Measurements from ENCODE around the gene SLC46A3.

The SLC46A3 gene

DNA sequence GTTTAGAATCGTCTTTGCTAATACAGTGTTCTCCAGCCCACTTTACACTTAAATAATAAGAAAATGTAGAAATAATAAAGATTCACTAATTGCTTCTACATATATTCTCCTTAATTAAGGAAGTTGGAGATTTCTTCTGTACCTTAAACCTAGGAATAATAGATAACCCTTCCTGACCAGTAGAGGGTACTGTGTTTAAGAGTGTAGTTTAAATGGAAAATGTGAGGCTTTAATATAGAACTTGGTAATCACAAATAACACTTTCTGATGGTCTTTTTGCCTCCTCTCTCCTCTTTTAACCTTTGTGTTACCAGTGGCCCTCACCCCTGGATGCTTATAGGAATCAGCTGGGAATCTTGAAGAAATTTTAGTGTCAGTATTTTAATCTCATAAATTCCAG lies 39.1 kb downstream of the SLC46A3 start:
- FAIRE-seq, result peak; percentile 93

DNA sequence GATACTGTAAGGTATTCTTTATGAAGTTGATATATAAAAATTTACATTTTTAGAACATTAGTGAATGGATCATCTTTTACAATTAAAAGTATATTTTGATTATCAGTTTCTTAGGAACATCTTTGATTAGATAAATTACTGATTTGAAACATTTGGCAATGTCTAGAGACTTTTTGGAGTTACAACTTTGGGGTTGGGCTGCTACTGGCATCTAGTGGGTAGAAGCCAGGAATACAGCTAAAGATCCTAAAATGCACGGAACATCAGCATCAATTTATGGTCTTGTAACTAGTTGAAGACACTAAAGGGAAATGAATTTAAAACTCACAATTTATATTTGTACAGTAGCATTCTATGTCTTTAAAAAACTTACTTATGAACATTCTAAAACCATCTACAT lies 40.0 kb downstream of the SLC46A3 start:
- FAIRE-seq, result peak; percentile 86

DNA sequence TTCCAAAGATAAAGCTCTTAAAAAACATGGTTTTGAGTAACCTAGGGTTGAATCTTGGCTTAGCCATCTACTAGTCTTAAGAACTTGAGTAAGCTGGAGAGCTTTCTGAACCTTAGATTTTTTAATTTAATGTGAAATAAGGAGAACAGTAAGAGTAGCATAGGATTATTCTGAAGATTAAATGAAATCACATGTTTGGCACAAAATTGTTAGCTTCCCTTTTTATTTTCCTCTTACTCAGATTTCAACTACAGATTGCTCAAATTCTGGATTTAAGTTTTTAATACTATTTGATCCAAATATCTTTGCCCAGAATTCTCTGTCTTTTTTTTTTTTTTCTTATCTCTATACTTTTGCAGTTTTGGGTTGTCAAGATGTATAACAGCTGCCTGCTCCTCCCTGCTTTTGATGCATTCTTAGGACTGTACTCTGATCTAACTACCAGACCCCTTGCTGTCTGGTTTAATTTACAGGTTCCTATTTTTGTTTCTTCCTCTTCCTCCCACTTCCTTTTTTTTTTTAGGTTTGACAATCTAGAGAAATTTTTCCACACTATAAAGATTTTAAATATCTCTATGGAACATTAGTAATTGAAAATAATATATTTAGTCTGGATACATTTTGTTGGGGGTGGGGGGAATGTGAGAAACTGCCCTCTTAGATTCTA lies 47.5 kb downstream of the SLC46A3 start:
- FAIRE-seq, result no peak

GRCh38 chr13:28666897-28667488 lies 51.8 kb downstream of the SLC46A3 start:
- no peak for FAIRE-seq

DNA sequence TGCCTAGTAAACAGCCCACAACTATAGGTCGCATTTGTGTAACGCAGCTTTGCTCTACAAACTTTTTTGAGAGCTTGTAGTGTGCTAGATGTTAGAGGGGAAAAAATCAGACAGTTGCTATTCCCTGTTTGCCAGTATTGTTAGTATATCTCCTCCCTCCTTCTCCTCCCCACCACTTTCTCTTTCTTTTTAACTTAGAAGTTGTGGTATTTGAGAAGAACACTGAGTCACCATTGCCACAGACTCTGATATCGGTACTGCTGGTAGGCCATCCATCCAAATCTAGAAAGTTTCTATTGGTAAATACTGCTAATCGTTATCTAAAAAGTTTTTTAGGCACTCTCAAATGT lies 59.2 kb downstream of the SLC46A3 start:
- no peak for FAIRE-seq

DNA sequence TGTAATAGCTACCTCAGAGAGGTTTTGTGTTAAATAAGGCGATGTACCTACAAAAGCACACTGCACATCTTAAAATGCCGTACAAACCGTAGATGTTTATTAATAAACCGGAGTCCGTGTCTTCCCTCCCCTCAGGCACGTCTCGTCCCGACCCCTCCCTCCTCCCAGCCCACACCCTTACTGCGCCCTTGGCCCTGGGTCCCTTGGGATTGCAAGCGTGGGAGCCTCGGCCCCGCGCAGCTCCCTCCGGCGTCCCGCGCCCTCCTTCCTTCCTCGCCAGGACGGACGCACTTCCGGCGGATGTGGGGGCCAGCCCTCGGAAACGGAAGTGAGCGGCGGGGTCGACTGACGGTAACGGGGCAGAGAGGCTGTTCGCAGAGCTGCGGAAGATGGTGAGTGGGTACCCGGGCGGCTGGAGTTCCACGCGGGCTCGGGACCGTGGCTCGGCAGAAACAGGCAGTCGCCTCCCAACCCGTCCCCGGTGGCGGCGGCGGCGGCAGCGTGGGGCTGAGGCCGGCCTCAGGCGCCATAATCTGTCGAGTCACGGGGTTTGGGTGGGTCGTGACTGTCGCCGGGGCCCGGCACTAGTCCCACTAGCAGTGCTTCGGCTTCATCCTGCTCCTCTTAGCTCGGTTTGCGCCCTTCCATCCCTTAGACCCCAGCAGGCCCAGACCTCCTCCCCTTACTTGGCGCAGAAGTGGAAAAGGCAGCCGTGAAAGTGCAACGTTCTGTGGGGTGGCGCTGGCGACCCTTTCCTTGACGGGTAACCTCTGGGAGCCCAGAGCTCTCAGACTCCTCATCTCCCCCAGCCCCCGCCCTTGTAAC lies 59.8 kb downstream of the SLC46A3 start, which contains the start of gene POMP:
TSS of gene POMP (plus strand) at position 335 of the 825 bp plus-strand sequence. CDS start at position 390, 55 bp downstream.
- FAIRE-seq, result no peak

GRCh38 chr13:28658539-28658795 lies 60.3 kb downstream of the SLC46A3 start:
- FAIRE-seq, result no peak

GRCh38 chr13:28657784-28658538 lies 60.8 kb downstream of the SLC46A3 start:
- no peak for FAIRE-seq

DNA sequence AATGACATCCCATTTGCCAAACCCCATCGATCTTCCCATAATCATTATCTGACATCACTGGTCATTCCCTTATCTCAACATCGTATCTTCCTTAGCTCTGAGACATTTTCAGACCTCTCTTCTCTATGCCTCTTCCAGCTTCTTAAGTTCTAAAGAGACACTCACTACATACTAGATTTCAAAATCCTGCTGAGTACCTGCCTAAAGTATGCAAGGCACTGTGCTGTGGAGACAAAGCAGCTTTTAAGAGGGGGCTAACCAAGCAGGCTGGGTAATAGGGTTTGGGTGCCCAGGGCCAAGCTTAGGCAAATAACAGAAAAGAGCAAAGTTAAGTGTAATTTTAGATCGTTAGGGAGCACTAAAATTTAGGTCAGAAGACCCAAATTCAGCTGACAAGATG lies 63.2 kb downstream of the SLC46A3 start:
- no peak for FAIRE-seq

DNA sequence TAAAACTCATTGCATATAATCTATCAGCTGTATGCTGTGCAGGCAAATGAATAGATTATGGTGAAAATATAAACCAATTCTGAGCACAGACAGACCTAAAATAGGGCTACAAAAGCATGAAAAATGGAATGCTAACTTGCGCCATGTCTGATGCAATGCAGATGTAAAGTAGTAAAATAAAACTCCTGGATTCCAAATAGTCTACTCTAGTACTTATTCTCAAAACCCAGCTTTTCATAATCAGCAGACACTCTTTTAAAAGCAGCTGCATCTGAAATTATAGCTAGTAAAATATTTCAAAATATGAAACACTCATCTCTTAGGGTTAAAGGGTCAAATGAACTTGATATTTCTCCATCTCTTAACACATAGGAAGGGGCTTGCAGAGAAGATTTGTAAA lies 64.5 kb downstream of the SLC46A3 start:
- no peak for FAIRE-seq

DNA sequence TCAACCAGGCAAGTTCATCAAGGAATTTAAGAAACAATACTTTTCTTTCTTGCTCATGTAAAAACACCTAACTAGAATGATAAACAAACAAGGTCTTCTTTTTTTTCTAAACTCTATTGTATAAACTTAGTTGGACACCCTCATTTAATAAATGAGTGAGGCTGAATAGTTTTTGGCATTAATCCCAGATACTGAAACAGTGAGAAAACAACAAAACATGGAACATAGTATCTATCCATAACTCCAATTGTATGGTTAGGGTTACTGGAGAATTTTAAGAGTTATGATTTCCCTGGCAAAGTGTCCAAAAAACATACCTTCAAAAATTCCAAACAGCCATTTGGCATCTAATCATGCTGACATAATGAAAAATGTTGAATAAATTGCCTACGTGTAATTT lies 65.7 kb downstream of the SLC46A3 start:
- no peak for FAIRE-seq

GRCh38 chr13:28651810-28652401 lies 66.9 kb downstream of the SLC46A3 start:
- FAIRE-seq, result no peak

GRCh38 chr13:28650284-28650683 lies 68.5 kb downstream of the SLC46A3 start:
- FAIRE-seq, result no peak
